Liver (tissue), 3 donors: ENCODE measurements around the gene RGP1.

ENCODE experiments used
- CTCF ChIP-seq: fragments of 150-350 bp; IDR thresholded peaks from 2 replicates; pipeline ENCODE4 v1.5.1; 2017; ENCODE audit warnings: improper control_type of control experiment, low read depth, low read length; ENCODE audit not compliant: missing input control
- GABPA ChIP-seq, 2 donors: IDR thresholded peaks in 1 of 2; conservative IDR thresholded peaks in 1 of 2; 2 replicates each; pipeline ENCODE4 v1.6.1; 2016; ENCODE audit warnings: antibody characterized with exemption in 2 of 2, mild to moderate bottlenecking in 1 of 2, moderate library complexity in 1 of 2
- JUND ChIP-seq, 2 donors: IDR thresholded peaks; 2 replicates each; pipeline ENCODE4 v1.6.1; 2016; ENCODE audit warnings: antibody characterized with exemption in 2 of 2
- MAX ChIP-seq: IDR thresholded peaks from 2 replicates; pipeline ENCODE4 v1.6.1; 2016; ENCODE audit warnings: antibody characterized with exemption
- NR2F2 ChIP-seq: IDR thresholded peaks from 2 replicates; pipeline ENCODE4 v1.6.1; 2016; ENCODE audit warnings: antibody characterized with exemption
- RAD21 ChIP-seq, 2 donors: IDR thresholded peaks; 2 replicates each; pipeline ENCODE4 v1.6.1; 2016; ENCODE audit warnings: antibody characterized with exemption in 2 of 2, mild to moderate bottlenecking in 2 of 2
- REST ChIP-seq: IDR thresholded peaks from 2 replicates; pipeline ENCODE4 v1.6.1; 2016; ENCODE audit warnings: antibody characterized with exemption, mild to moderate bottlenecking
- SP1 ChIP-seq: IDR thresholded peaks from 2 replicates; pipeline ENCODE4 v1.6.1; 2018; ENCODE audit warnings: antibody characterized with exemption, mild to moderate bottlenecking
- YY1 ChIP-seq: IDR thresholded peaks from 2 replicates; pipeline ENCODE4 v1.6.1; 2016; ENCODE audit warnings: antibody characterized with exemption, mild to moderate bottlenecking
- TF ChIP-seq, protein P1 (sequence below): IDR thresholded peaks from 2 replicates; pipeline ENCODE4 v1.6.1; 2016; ENCODE audit warnings: antibody characterized with exemption
- TF ChIP-seq, protein P2 (sequence below): IDR thresholded peaks from 2 replicates; pipeline ENCODE4 v1.6.1; 2016; ENCODE audit warnings: antibody characterized with exemption
- donor health status: healthy.
- donor health status: healthy.

DNA sequence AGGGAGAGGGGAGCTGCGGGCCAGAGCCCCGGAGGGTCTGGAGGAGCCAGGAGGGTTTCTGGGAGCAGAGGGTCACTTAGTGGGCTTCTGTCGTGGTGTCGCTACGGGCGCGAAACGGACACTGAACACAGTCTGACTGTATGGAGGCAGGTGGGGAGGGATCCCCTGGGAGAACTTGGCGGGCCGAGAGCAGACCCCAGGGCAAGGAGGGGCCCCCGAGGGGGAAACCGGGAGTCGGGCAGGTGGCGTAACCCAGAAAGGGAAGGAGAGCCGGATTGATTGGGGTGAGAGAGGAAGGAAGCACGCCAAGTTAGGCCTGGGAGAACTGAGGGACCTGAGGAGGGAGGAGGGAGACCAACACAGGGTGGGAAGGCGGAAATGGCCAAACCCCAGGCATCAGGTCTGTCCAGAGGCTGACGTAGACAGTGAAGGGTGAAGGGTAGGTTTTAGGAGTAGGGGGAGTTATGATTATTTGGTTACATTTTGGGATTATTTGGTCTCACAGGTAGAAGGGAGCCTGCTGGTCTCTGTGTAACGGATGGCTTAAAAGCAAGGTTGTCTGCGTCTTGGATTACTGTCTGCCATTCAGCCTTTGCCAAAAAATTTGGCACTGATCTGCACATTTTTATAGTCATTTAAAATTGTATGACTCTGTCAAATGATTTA is 8.3 kb downstream of the RGP1 start:
- TF ChIP-seq JUND (IDR thresholded peaks at IDR 0.05) = no peak
- no peak for TF ChIP-seq CTCF
- no peak for TF ChIP-seq REST
- TF ChIP-seq RAD21 (IDR thresholded peaks at IDR 0.05) = no peak
- TF ChIP-seq, protein P1, sequence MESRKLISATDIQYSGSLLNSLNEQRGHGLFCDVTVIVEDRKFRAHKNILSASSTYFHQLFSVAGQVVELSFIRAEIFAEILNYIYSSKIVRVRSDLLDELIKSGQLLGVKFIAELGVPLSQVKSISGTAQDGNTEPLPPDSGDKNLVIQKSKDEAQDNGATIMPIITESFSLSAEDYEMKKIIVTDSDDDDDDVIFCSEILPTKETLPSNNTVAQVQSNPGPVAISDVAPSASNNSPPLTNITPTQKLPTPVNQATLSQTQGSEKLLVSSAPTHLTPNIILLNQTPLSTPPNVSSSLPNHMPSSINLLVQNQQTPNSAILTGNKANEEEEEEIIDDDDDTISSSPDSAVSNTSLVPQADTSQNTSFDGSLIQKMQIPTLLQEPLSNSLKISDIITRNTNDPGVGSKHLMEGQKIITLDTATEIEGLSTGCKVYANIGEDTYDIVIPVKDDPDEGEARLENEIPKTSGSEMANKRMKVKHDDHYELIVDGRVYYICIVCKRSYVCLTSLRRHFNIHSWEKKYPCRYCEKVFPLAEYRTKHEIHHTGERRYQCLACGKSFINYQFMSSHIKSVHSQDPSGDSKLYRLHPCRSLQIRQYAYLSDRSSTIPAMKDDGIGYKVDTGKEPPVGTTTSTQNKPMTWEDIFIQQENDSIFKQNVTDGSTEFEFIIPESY = no peak
- no peak for TF ChIP-seq SP1
- no peak for TF ChIP-seq NR2F2
- TF ChIP-seq YY1 = no peak
- no peak for TF ChIP-seq GABPA (IDR thresholded peaks at IDR 0.05 in 1 of 2, conservative IDR thresholded peaks at IDR 0.05 in 1 of 2)
- TF ChIP-seq MAX = no peak
- TF ChIP-seq, protein P2, sequence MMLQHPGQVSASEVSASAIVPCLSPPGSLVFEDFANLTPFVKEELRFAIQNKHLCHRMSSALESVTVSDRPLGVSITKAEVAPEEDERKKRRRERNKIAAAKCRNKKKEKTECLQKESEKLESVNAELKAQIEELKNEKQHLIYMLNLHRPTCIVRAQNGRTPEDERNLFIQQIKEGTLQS = no peak
